A673 (cell line): ENCODE measurements around the gene ZNHIT3. TPM values are rescaled to one million over a fixed set of nuclear protein-coding genes. Genes with fewer than 3 reads are reported as not detected.
A peak's percentile ranks its signal among the peaks of the same experiment; 100 is the strongest.

Experiments used
- BruUV-seq: library from RNA; stranded (reverse); fragments of 400-500 nt; replicated peaks from 2 replicates; lab custom pipeline; 2021; lab: Mats Ljungman, UMichigan
- CTCF ChIA-PET: fragments of 300-600 bp; sonication (Branson Sonifier 250); formaldehyde crosslinking; loops from one replicate; lab custom pipeline; 2022; ENCODE audit warnings: antibody characterized with exemption; lab: Charles Lee
- POLR2A ChIA-PET: fragments of 300-600 bp; sonication (Branson Sonifier 250); formaldehyde crosslinking; loops from one replicate; lab custom pipeline; 2022; ENCODE audit warnings: antibody characterized with exemption; ENCODE audit not compliant: low non-redundant PET; lab: Charles Lee
- DNase-seq: peaks from one replicate; pipeline ENCODE4 v3.0.0-alpha.2; 2015; ENCODE audit warnings: low spot score
- H3K27ac ChIP-seq: fragments of 200-600 bp; sonication (generic); 2 replicates; pipeline ENCODE4 v1.5.1; 2016; ENCODE audit warnings: mixed run types, low read depth, mild to moderate bottlenecking, mixed read lengths, antibody characterized with exemption, low read length; ENCODE audit not compliant: poor library complexity, severe bottlenecking
- H3K27me3 ChIP-seq: fragments of 200-600 bp; sonication (generic); replicated peaks from 2 replicates; pipeline ENCODE4 v1.6.1; 2017; ENCODE audit warnings: mixed run types, low read depth, mild to moderate bottlenecking, mixed read lengths, antibody characterized with exemption, low read length; ENCODE audit not compliant: insufficient read depth, poor library complexity
- H3K36me3 ChIP-seq: fragments of 200-600 bp; sonication (generic); 2 replicates; pipeline ENCODE4 v1.6.1; 2016; ENCODE audit warnings: mixed run types, mild to moderate bottlenecking, mixed read lengths, antibody characterized with exemption, low read length; ENCODE audit not compliant: insufficient read depth, poor library complexity, severe bottlenecking
- H3K4me1 ChIP-seq: fragments of 200-600 bp; sonication (generic); 2 replicates; pipeline ENCODE4 v1.6.1; 2017; ENCODE audit warnings: mixed run types, mild to moderate bottlenecking, mixed read lengths, antibody characterized with exemption, low read length; ENCODE audit not compliant: insufficient read depth, poor library complexity, severe bottlenecking
- H3K4me3 ChIP-seq: fragments of 200-600 bp; sonication (generic); 2 replicates; pipeline ENCODE4 v1.5.1; 2016; ENCODE audit warnings: low read depth, mixed run types, mild to moderate bottlenecking, mixed read lengths, low read length; ENCODE audit not compliant: poor library complexity, severe bottlenecking
- H3K9me3 ChIP-seq: fragments of 200-600 bp; sonication (generic); 2 replicates; pipeline ENCODE4 v1.6.1; 2016; ENCODE audit warnings: mixed run types, low read depth, mild to moderate bottlenecking, mixed read lengths, antibody characterized with exemption, low read length; ENCODE audit not compliant: poor library complexity, severe bottlenecking
- EZH2 ChIP-seq: fragments of 200-600 bp; sonication (generic); IDR thresholded peaks from 2 replicates; pipeline ENCODE4 v1.6.1; 2017; ENCODE audit warnings: borderline replicate concordance, low read depth, mild to moderate bottlenecking, mixed read lengths, antibody characterized with exemption, low read length; ENCODE audit not compliant: poor library complexity, severe bottlenecking
- intact Hi-C: fragments of 100-400 bp; cut with micrococcal nuclease; formaldehyde crosslinking; loops from one replicate; pipeline ENCODE4 v1.10.0; 2022; ENCODE audit not compliant: unreplicated experiment
- total RNA-seq: library from RNA; stranded (reverse); gene quantifications from 2 replicates; pipeline ENCODE4 v1.2.3, GENCODE V29; 2021
- TF ChIP-seq, protein P1 (sequence below): fragments of 300-800, 200-600 bp; sonication (generic); conservative IDR thresholded peaks from 2 replicates; pipeline ENCODE4 v1.5.1; 2017; ENCODE audit warnings: low read depth, mild to moderate bottlenecking, antibody characterized with exemption, low read length, moderate library complexity, mixed read lengths

Gene ZNHIT3
- total RNA-seq, 1 experiment from 2014 or later = 35.2 TPM

DNA sequence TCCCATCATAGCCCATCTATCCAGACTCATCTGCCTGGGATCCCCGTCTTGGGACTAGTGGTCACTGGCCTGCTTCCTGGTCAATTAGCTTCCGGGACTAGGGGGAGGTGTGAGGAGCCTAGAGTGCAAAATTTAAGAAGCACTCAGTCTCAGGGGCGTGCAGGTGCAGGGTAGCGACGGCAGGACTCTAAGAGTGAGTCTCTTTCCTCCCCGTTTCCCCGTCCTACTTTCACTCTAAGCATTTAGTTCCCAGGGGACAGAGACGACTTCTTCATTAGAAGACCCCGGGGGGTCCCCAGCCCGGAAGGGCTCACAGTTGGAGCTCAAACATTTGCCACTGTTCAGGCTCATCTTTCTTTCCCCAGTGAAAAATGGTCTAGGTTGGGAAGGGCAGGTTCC is 677 bp upstream of the ZNHIT3 start:
- ChIA-PET CTCF (interaction anchor here (0.6 kb wide), 1 partner anchor 117 kb away, joined by 4 read pairs; no protein-coding TSS in a partner anchor), POLR2A (no interaction called here)
- no TSS peak for BruUV-seq
- Histone ChIP-seq H3K9me3 (no peaks in the 10 kb centered on the region), H3K4me1 (peaks cover 4% of the 10 kb centered on the region), H3K27ac (peak overlapping the region; percentile 46), H3K36me3 (no peaks in the 10 kb centered on the region), H3K27me3 (peaks cover 8% of the 10 kb centered on the region), H3K4me3 (peak overlapping the region; percentile 69)
- intact Hi-C loops = loop anchor here (10.0 kb wide), 1 partner anchor 521 kb away; no protein-coding TSS in a partner anchor
- TF ChIP-seq, protein P1, sequence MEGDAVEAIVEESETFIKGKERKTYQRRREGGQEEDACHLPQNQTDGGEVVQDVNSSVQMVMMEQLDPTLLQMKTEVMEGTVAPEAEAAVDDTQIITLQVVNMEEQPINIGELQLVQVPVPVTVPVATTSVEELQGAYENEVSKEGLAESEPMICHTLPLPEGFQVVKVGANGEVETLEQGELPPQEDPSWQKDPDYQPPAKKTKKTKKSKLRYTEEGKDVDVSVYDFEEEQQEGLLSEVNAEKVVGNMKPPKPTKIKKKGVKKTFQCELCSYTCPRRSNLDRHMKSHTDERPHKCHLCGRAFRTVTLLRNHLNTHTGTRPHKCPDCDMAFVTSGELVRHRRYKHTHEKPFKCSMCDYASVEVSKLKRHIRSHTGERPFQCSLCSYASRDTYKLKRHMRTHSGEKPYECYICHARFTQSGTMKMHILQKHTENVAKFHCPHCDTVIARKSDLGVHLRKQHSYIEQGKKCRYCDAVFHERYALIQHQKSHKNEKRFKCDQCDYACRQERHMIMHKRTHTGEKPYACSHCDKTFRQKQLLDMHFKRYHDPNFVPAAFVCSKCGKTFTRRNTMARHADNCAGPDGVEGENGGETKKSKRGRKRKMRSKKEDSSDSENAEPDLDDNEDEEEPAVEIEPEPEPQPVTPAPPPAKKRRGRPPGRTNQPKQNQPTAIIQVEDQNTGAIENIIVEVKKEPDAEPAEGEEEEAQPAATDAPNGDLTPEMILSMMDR = no peak
- TF ChIP-seq EZH2 = no peak
- peak; percentile 78 for DNase-seq

DNA sequence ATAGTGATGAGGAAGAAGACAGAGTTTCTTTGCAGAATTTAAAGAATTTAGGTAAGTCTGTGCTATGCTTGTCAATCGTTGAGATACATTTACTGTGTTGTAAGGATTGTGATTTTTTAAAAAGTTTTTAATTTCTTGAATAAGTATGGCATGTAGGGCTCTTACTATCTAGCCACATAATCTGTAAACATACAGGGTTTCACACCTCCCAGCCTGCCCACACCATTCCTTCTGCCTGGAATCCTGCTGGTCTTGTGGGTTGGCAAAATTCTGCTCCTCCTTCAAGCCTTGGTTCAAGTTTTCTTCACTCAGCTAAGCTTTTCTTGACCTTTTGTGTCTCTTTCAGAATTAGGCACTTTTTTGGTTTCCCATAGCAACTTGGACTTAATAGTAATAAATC is 7.5 kb downstream of the ZNHIT3 start:
- intact Hi-C loops = no loop called here
- Histone ChIP-seq H3K27me3 (no peaks in the 10 kb centered on the region), H3K4me3 (no peak overlapping the region), H3K9me3 (no peaks in the 10 kb centered on the region), H3K27ac (no peak overlapping the region), H3K36me3 (peaks cover 10% of the 10 kb centered on the region), H3K4me1 (no peaks in the 10 kb centered on the region)
- TF ChIP-seq, protein P1 = no peak
- TF ChIP-seq EZH2 = no peak
- no peak for DNase-seq
- BruUV-seq = no TSS peak
- CTCF ChIA-PET = no interaction called here
- POLR2A ChIA-PET = no interaction called here

GRCh38 chr17:36494674-36495073 is 8.2 kb downstream of the ZNHIT3 start:
- H3K36me3 ChIP-seq = peaks cover 10% of the 10 kb centered on the region
- no peaks in the 10 kb centered on the region for H3K4me1 ChIP-seq
- no peak overlapping the region for H3K4me3 ChIP-seq
- no peaks in the 10 kb centered on the region for H3K9me3 ChIP-seq
- no peak overlapping the region for H3K27ac ChIP-seq
- ChIA-PET POLR2A (no interaction called here), CTCF (no interaction called here)
- H3K27me3 ChIP-seq = no peaks in the 10 kb centered on the region
- no peak for DNase-seq
- TF ChIP-seq, protein P1 = no peak
- TF ChIP-seq EZH2 = no peak
- intact Hi-C loops = no loop called here
- no TSS peak for BruUV-seq
